RWPE2 (cell line): ENCODE measurements around the gene CRB1.
A peak's percentile ranks its signal among the peaks of the same experiment; 100 is the strongest.

Experiments
- ATAC-seq: fragments of 200-7000 bp; cut with Tn5 transposase; 3 replicates; pipeline ENCODE4 v1.9.1; 2021; ENCODE audit warnings: low read depth
- DNase-seq: peaks from one replicate; pipeline ENCODE4 v3.0.0-alpha.2; 2020; ENCODE audit warnings: low spot score
- H3K27ac ChIP-seq: fragments of 450-650 bp; 2 replicates; pipeline ENCODE4 v1.5.1; 2017; ENCODE audit warnings: mild to moderate bottlenecking; ENCODE audit not compliant: poor library complexity, severe bottlenecking
- H3K27me3 ChIP-seq: fragments of 250-450 bp; sonication (Bioruptor Pico); 2 replicates; pipeline ENCODE4 v1.5.1; 2021; ENCODE audit warnings: mild to moderate bottlenecking, moderate library complexity; ENCODE audit not compliant: insufficient read depth, poor library complexity, severe bottlenecking
- H3K36me3 ChIP-seq: fragments of 250-450 bp; sonication (Bioruptor Pico); 2 replicates; pipeline ENCODE4 v1.5.1; 2020; ENCODE audit warnings: low read depth, mild to moderate bottlenecking, moderate library complexity
- H3K4me1 ChIP-seq: fragments of 250-450 bp; sonication (Bioruptor Pico); 2 replicates; pipeline ENCODE4 v1.5.1; 2021; ENCODE audit warnings: mild to moderate bottlenecking, moderate library complexity; ENCODE audit not compliant: insufficient read depth, poor library complexity, severe bottlenecking
- H3K4me3 ChIP-seq: fragments of 250-450 bp; sonication (Bioruptor Pico); 2 replicates; pipeline ENCODE4 v1.5.1; 2021; ENCODE audit warnings: mild to moderate bottlenecking, moderate library complexity; ENCODE audit not compliant: severe bottlenecking
- H3K9me3 ChIP-seq: fragments of 250-450 bp; sonication (Bioruptor Pico); 2 replicates; pipeline ENCODE4 v1.5.1; 2021; ENCODE audit warnings: mild to moderate bottlenecking, moderate library complexity; ENCODE audit not compliant: severe bottlenecking
- TF ChIP-seq, protein P1 (sequence below): fragments of 450-650 bp; IDR thresholded peaks from one replicate; pipeline ENCODE4 v1.5.1; 2017; ENCODE audit warnings: mild to moderate bottlenecking, moderate library complexity; ENCODE audit not compliant: poor library complexity, severe bottlenecking

The CRB1 gene

DNA sequence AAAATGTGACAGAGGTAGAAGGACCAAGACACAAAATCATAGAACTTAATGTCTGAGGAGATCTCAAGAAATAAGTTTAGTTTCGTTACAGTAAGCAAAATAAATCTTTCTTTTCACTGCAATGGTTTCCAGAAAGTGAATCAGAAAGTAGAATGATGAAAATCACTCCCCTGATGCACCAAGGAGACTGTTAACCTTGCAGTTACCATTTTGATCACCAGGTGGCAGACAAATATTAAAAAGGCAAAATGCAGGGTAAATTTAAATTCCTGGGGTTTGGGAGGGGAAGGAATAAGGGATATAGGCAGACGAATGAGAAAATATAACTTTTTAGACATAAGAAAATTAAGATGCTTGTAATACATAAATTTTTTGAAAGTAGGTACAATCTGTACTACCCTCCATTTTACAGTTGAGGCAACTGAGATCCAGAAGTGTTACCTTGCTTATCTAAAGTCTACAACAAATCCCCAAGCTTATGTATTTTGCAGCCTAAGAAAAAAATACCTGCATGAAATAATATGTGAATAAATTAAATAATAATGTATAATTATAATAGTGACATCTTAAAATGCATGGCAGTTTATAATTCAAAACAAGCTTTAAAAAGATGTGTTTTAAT lies 253.2 kb downstream of the CRB1 start:
- no peaks in the 10 kb centered on the region for H3K4me1 ChIP-seq
- no peak for DNase-seq

DNA sequence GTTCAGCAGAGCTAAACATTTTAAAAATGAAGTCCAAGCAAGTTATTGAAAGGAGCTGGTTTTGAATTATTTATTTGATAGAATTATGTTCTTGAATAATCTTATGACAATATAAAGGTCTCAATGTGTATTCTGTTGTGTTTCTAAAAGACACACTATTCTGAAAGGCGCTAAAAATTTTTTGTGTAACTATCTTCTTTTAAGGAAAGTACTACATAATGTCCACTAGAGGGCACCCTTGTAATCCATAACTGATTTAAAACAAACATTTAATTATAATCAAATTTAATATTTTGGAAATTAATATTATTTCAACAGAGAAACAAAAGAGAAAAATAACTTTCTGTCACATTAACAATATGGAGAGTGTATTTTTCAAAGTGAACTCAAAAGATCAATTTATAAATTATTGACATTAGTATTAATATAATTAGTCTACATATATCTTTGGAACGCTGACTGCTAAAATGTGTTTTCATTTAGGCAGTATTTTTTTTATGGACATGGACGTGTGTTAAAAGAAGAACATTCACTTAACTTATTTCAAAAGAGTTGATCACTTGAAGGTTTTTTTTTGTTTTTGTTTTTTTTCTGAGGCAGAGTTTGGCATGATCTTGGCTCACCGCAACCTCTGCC lies 258.8 kb downstream of the CRB1 start:
- ATAC-seq (no peak), DNase-seq (no peak)
- H3K36me3 ChIP-seq, result no peaks in the 10 kb centered on the region
- no peaks in the 10 kb centered on the region for H3K9me3 ChIP-seq
- H3K4me1 ChIP-seq, result no peaks in the 10 kb centered on the region
- no peaks in the 10 kb centered on the region for H3K27me3 ChIP-seq
- no peak overlapping the region for H3K27ac ChIP-seq
- TF ChIP-seq, protein P1, sequence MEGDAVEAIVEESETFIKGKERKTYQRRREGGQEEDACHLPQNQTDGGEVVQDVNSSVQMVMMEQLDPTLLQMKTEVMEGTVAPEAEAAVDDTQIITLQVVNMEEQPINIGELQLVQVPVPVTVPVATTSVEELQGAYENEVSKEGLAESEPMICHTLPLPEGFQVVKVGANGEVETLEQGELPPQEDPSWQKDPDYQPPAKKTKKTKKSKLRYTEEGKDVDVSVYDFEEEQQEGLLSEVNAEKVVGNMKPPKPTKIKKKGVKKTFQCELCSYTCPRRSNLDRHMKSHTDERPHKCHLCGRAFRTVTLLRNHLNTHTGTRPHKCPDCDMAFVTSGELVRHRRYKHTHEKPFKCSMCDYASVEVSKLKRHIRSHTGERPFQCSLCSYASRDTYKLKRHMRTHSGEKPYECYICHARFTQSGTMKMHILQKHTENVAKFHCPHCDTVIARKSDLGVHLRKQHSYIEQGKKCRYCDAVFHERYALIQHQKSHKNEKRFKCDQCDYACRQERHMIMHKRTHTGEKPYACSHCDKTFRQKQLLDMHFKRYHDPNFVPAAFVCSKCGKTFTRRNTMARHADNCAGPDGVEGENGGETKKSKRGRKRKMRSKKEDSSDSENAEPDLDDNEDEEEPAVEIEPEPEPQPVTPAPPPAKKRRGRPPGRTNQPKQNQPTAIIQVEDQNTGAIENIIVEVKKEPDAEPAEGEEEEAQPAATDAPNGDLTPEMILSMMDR, result peak; percentile 89
- H3K4me3 ChIP-seq, result no peak overlapping the region

More for the DNA sequence above, 253.2 kb downstream of the CRB1 start:
- Histone ChIP-seq H3K9me3 (no peaks in the 10 kb centered on the region), H3K36me3 (no peaks in the 10 kb centered on the region), H3K27me3 (no peaks in the 10 kb centered on the region), H3K4me3 (no peak overlapping the region), H3K27ac (no peak overlapping the region)
- TF ChIP-seq, protein P1, result peak; percentile 75
- 0 out of 3 replicates have a peak, but pooled peaks have one; percentile 35 for ATAC-seq
